ENCODE results near the gene USP6. TPM values are rescaled to one million over a fixed set of nuclear protein-coding genes. Genes with fewer than 3 reads are reported as not detected.
"Not testable (repeated sequence)": the region's sequence is repeated elsewhere in the genome, so short reads cannot be mapped to it uniquely, and the experiment has no call there.

USP6 gene
- total RNA-seq, 1 donor from 2014 or later = 0.30 TPM

- Histone ChIP-seq H3K4me1 (no peaks in the 10 kb centered on the region), H3K27me3 (ENCODE audit: low read depth) (no peaks in the 10 kb centered on the region), H3K27ac (no peak overlapping the region), H3K9me3 (no peaks in the 10 kb centered on the region), H3K36me3 (no peaks in the 10 kb centered on the region), H3K4me3 (no peak overlapping the region)
- intact Hi-C loops (cut with DNase I) = no loop called here
- DNase-seq (no peak), ATAC-seq (no peak)
- TF ChIP-seq CTCF (IDR thresholded peaks at IDR 0.05) = no peak
These were observed 13.2 kb downstream of the USP6 start for GRCh38 chr17:5128905-5129535.

- H3K27ac ChIP-seq; ATAC-seq; H3K4me3 ChIP-seq; H3K9me3 ChIP-seq; DNase-seq; H3K4me1 ChIP-seq; intact Hi-C loops (cut with DNase I); H3K36me3 ChIP-seq; H3K27me3 ChIP-seq (ENCODE audit: low read depth): not testable (repeated sequence)
These were observed 13.9 kb downstream of the USP6 start for GRCh38 chr17:5129770-5130169.

- H3K27me3 ChIP-seq (ENCODE audit: low read depth); H3K4me1 ChIP-seq; H3K9me3 ChIP-seq; intact Hi-C loops (cut with DNase I); H3K36me3 ChIP-seq; H3K27ac ChIP-seq; H3K4me3 ChIP-seq; ATAC-seq; DNase-seq: not testable (repeated sequence)
These were observed 14.4 kb downstream of the USP6 start for GRCh38 chr17:5130261-5130660.

- DNase-seq; H3K36me3 ChIP-seq; H3K27ac ChIP-seq; H3K4me1 ChIP-seq; H3K9me3 ChIP-seq; intact Hi-C loops (cut with DNase I); H3K4me3 ChIP-seq; ATAC-seq; H3K27me3 ChIP-seq (ENCODE audit: low read depth): not testable (repeated sequence)
These were observed 14.9 kb downstream of the USP6 start for GRCh38 chr17:5130687-5131086.

GRCh38 chr17:5131146-5131715 lies 15.4 kb downstream of the USP6 start:
- no peak for ATAC-seq
- no peaks in the 10 kb centered on the region for H3K27me3 ChIP-seq (ENCODE audit: low read depth)
- intact Hi-C loops (cut with DNase I) = no loop called here

GRCh38 chr17:5131799-5132502 lies 16.1 kb downstream of the USP6 start:
- H3K4me3 ChIP-seq; H3K9me3 ChIP-seq; intact Hi-C loops (cut with DNase I); H3K36me3 ChIP-seq; H3K27ac ChIP-seq; H3K27me3 ChIP-seq (ENCODE audit: low read depth); DNase-seq; H3K4me1 ChIP-seq; ATAC-seq: not testable (repeated sequence)

More at GRCh38 chr17:5131146-5131715, 15.4 kb downstream of the USP6 start:
- H3K36me3 ChIP-seq = no peaks in the 10 kb centered on the region
- no peak overlapping the region for H3K4me3 ChIP-seq
- no peaks in the 10 kb centered on the region for H3K4me1 ChIP-seq
- H3K9me3 ChIP-seq = no peaks in the 10 kb centered on the region
- no peak overlapping the region for H3K27ac ChIP-seq
- no peak for TF ChIP-seq CTCF (IDR thresholded peaks at IDR 0.05)
- DNase-seq = no peak

- H3K4me3 ChIP-seq; intact Hi-C loops (cut with DNase I); H3K9me3 ChIP-seq; H3K36me3 ChIP-seq; H3K27ac ChIP-seq; H3K27me3 ChIP-seq (ENCODE audit: low read depth); H3K4me1 ChIP-seq; ATAC-seq: not testable (repeated sequence)
- DNase-seq = peak; percentile 28
These were observed 16.8 kb downstream of the USP6 start for GRCh38 chr17:5132503-5133225.
